ENCODE results near the gene ATP2B1.
A peak's percentile ranks its signal among the peaks of the same experiment; 100 is the strongest.

The ATP2B1 gene

GRCh38 chr12:89655841-89656240 is 52.8 kb downstream of the ATP2B1 start:
- H3K4me1 Mint-ChIP-seq, result peaks cover 49% of the 10 kb centered on the region
- H3K27ac Mint-ChIP-seq, result peak overlapping the region in 1 of 3 experiments; percentile 42
- H3K9me3 Mint-ChIP-seq, result no peaks in the 10 kb centered on the region
- no peaks in the 10 kb centered on the region for H3K27me3 Mint-ChIP-seq (ENCODE audit: low read depth)
- peaks cover 50% of the 10 kb centered on the region for H3K36me3 Mint-ChIP-seq (ENCODE audit: low read depth)
- TF ChIP-seq, protein P1, sequence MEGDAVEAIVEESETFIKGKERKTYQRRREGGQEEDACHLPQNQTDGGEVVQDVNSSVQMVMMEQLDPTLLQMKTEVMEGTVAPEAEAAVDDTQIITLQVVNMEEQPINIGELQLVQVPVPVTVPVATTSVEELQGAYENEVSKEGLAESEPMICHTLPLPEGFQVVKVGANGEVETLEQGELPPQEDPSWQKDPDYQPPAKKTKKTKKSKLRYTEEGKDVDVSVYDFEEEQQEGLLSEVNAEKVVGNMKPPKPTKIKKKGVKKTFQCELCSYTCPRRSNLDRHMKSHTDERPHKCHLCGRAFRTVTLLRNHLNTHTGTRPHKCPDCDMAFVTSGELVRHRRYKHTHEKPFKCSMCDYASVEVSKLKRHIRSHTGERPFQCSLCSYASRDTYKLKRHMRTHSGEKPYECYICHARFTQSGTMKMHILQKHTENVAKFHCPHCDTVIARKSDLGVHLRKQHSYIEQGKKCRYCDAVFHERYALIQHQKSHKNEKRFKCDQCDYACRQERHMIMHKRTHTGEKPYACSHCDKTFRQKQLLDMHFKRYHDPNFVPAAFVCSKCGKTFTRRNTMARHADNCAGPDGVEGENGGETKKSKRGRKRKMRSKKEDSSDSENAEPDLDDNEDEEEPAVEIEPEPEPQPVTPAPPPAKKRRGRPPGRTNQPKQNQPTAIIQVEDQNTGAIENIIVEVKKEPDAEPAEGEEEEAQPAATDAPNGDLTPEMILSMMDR (IDR thresholded peaks at IDR 0.05; ENCODE audit: unreplicated experiment in 3 of 3), result no peak
- H3K4me3 Mint-ChIP-seq, result no peak overlapping the region

DNA sequence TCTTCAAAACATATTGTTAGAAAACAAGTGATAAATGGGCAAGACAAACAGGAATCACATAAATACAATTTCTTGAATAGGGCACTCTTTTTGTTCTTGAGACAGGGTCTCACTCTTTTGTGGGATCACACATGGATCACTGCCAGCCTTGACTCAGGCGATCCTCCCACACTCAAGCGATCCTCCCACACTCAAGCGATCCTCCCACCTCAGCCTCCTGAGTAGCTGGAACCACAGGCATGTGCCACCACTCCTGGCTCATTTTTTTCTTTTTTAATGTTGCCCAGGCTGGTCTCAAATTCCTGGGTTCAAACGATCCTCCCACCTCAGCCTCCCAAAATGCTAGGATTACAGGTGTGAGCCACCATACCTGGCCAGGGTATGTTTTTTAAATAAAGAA is 57.4 kb downstream of the ATP2B1 start:
- Mint-ChIP-seq H3K4me1 (peaks cover 19% of the 10 kb centered on the region), H3K4me3 (no peak overlapping the region), H3K36me3 (ENCODE audit: low read depth) (peaks cover 76% of the 10 kb centered on the region), H3K27me3 (ENCODE audit: low read depth) (no peaks in the 10 kb centered on the region), H3K9me3 (no peaks in the 10 kb centered on the region), H3K27ac (no peak overlapping the region)
- TF ChIP-seq, protein P1 (IDR thresholded peaks at IDR 0.05; ENCODE audit: unreplicated experiment in 3 of 3), result no peak

DNA sequence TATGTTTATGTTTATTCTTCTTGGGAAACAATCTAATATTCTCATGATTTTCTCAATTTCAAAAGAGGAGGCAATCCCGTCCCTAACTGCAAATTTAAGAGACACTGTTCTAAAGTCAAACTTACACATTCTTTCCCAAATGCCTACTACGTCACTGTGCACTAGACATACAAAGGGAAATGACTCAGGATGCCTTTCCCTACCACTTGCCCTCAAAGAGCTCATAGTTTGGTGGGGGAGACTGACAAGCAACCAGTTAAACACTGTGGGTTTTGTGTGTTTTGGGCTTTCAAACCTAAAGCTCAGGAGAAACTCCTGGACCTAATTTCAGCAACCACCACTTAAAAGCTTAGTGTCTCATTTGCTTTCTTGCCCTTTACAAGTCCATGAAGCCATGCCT is 58.4 kb downstream of the ATP2B1 start:
- no peak overlapping the region for H3K4me3 Mint-ChIP-seq
- H3K36me3 Mint-ChIP-seq (ENCODE audit: low read depth), result peaks cover 80% of the 10 kb centered on the region
- H3K27me3 Mint-ChIP-seq (ENCODE audit: low read depth), result no peaks in the 10 kb centered on the region
- H3K9me3 Mint-ChIP-seq, result no peaks in the 10 kb centered on the region
- peaks cover 21% of the 10 kb centered on the region for H3K4me1 Mint-ChIP-seq
- TF ChIP-seq, protein P1 (IDR thresholded peaks at IDR 0.05; ENCODE audit: unreplicated experiment in 3 of 3), result no peak
- H3K27ac Mint-ChIP-seq, result no peak overlapping the region

DNA sequence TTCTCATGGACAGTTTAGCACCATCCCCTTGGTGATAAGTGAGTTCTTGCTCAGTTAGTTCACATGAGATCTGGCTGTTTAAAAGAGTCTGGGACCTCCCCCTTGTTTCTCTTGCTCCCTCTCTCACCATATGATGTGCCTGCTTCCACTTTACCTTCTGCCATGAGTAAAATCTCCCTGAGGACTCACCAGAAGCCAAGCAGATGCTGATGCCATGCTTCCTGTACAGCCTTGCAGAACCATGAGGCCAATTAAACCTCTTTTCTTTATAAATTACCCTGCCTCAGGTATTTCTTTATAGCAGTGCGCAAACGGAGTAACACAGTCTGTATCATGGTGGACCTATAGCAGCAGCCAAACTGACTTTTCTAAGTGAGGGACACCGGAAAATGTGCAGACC is 58.8 kb downstream of the ATP2B1 start:
- H3K4me1 Mint-ChIP-seq, result peaks cover 20% of the 10 kb centered on the region
- no peaks in the 10 kb centered on the region for H3K27me3 Mint-ChIP-seq (ENCODE audit: low read depth)
- no peak overlapping the region for H3K4me3 Mint-ChIP-seq
- TF ChIP-seq, protein P1 (IDR thresholded peaks at IDR 0.05; ENCODE audit: unreplicated experiment in 3 of 3), result no peak
- peaks cover 76% of the 10 kb centered on the region for H3K36me3 Mint-ChIP-seq (ENCODE audit: low read depth)
- no peaks in the 10 kb centered on the region for H3K9me3 Mint-ChIP-seq
- no peak overlapping the region for H3K27ac Mint-ChIP-seq

- Mint-ChIP-seq H3K4me3 (no peak overlapping the region), H3K27ac (no peak overlapping the region), H3K27me3 (ENCODE audit: low read depth) (no peaks in the 10 kb centered on the region), H3K4me1 (peaks cover 25% of the 10 kb centered on the region), H3K36me3 (ENCODE audit: low read depth) (peaks cover 75% of the 10 kb centered on the region), H3K9me3 (no peaks in the 10 kb centered on the region)
- TF ChIP-seq, protein P1 (IDR thresholded peaks at IDR 0.05; ENCODE audit: unreplicated experiment in 3 of 3), result no peak
These were observed 59.5 kb downstream of the ATP2B1 start for GRCh38 chr12:89649139-89649538.

GRCh38 chr12:89648211-89648930 is 60.3 kb downstream of the ATP2B1 start:
- Mint-ChIP-seq H3K4me3 (no peak overlapping the region), H3K4me1 (peaks cover 29% of the 10 kb centered on the region), H3K36me3 (ENCODE audit: low read depth) (peaks cover 67% of the 10 kb centered on the region), H3K27me3 (ENCODE audit: low read depth) (no peaks in the 10 kb centered on the region), H3K9me3 (no peaks in the 10 kb centered on the region), H3K27ac (peak overlapping the region in 1 of 3 experiments; percentile 10)
- TF ChIP-seq, protein P1 (IDR thresholded peaks at IDR 0.05; ENCODE audit: unreplicated experiment in 3 of 3), result no peak
